Measurements from ENCODE around the gene SGPP2.

GRCh38 chr2:222427646-222428301, 3.4 kb downstream of the SGPP2 start:
- TF ChIP-seq CTCF (optimal IDR thresholded peaks at IDR 0.05 in 1 of 3, IDR thresholded peaks at IDR 0.05 in 1 of 3, conservative IDR thresholded peaks at IDR 0.05 in 1 of 3; ENCODE audit: extremely low read depth in 1 of 3, insufficient read depth in 2 of 3, low read length in 3 of 3) (no peak), EZH2 (IDR thresholded peaks at IDR 0.05; ENCODE audit: low read length) (no peak)
